ENCODE measurements around the gene PLCH1. TPM values are rescaled to one million over a fixed set of nuclear protein-coding genes. Genes with fewer than 3 reads are reported as not detected.

Gene PLCH1
- total RNA-seq, 1 experiment from 2014 or later = 3.8 TPM

DNA sequence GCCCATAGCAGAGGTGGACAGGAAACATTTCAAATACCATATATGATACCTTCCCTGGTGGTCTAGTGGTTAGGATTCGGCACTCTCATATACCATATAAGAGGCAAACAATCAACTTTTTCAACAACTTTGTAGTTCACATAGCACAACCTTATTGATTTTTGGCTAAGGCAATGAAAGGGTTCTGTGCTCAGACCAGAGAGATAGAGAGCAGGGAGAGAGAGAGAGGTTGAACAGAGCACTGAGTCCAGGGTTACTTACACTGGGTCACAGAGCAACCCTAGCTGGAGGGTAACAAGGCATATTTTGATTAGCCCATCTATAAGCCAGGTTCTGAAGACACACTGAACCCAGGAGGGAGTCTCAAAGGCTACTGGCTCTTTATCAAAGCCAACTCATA is 83.8 kb downstream of the PLCH1 start:
- CTCF ChIA-PET = no interaction called here
- BruUV-seq (replicated peaks) = no TSS peak
- Histone ChIP-seq H3K4me1 (ENCODE audit: control insufficient read depth in 1 of 2, insufficient read depth in 2 of 2, low read length in 2 of 2) (peaks cover 12 to 15% of the 10 kb centered on the region in 2 experiments), H3K9me3 (ENCODE audit: control insufficient read depth in 1 of 2, insufficient read depth in 1 of 2, low read depth in 1 of 2, low read length in 2 of 2) (no peaks in the 10 kb centered on the region), H3K27ac (ENCODE audit: low read depth, low read length) (no peak overlapping the region), H3K9me2 (ENCODE audit: insufficient read depth) (no peaks in the 10 kb centered on the region), H3K4me3 (replicated peaks in 1 of 2; ENCODE audit: low read depth in 1 of 2, low read length in 2 of 2) (no peak overlapping the region), H2AFZ (ENCODE audit: low read depth, low read length, poor library complexity, severe bottlenecking) (no peak overlapping the region), H4K20me1 (ENCODE audit: insufficient read depth) (no peaks in the 10 kb centered on the region), H3K36me3 (ENCODE audit: control insufficient read depth in 1 of 2, insufficient read depth in 2 of 2, low read length in 2 of 2) (no peaks in the 10 kb centered on the region), H3K27me3 (ENCODE audit: insufficient read depth, low read length) (no peaks in the 10 kb centered on the region), H3K79me2 (ENCODE audit: insufficient read depth, low read length) (no peaks in the 10 kb centered on the region), H3K4me2 (ENCODE audit: low read length) (no peak overlapping the region), H3K9ac (ENCODE audit: low read length) (no peak overlapping the region)
- ATAC-seq = no peak
- DNase-seq (ENCODE audit: low read depth, low spot score) = no peak
- RAD21 ChIA-PET (ENCODE audit: low non-redundant PET in 1 of 2, low total read pairs in 2 of 2, uncharacterized antibody in 2 of 2, unreplicated experiment in 2 of 2) = no interaction called here
- TF ChIP-seq JUND (IDR thresholded peaks at IDR 0.05) (no peak), FOSL1 (IDR thresholded peaks at IDR 0.05; ENCODE audit: low read depth) (no peak), RAD21 (IDR thresholded peaks at IDR 0.05; ENCODE audit: low read depth) (no peak), CEBPB (IDR thresholded peaks at IDR 0.05; ENCODE audit: low read depth) (no peak)
- intact Hi-C loops (cut with micrococcal nuclease) = no loop called here
- POLR2A ChIA-PET = no interaction called here

DNA sequence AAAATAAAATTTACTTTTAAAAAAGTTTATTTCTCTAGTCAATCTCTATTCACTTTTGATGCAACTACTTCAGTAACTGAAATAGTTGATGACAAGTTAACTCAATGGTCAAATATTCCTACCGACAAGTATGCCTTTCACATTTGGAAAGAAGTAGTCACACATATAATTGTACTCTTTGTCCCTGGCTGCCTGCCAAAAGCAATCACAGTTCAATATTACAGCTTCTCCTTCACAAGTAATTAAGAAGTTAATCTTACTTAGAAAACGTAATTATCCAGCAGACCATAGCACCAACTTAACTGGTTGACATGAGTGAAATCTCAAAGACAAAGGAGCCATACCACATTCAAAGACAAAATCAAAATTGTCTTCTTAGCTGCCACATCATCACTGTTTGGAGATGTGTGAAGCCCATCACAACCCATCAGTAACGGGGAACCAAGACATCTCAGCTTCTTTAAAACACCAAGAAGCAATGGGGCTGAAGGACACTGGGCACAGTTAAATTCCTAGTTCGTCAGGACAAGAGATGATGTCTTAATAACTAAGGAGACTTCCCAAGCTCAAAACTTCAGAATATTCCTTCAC is 86.1 kb downstream of the PLCH1 start:
- no peaks in the 10 kb centered on the region for H3K79me2 ChIP-seq (ENCODE audit: insufficient read depth, low read length)
- no peaks in the 10 kb centered on the region for H3K9me2 ChIP-seq (ENCODE audit: insufficient read depth)
- H2AFZ ChIP-seq (ENCODE audit: low read depth, low read length, poor library complexity, severe bottlenecking) = no peak overlapping the region
- no peak overlapping the region for H3K4me3 ChIP-seq (replicated peaks in 1 of 2; ENCODE audit: low read depth in 1 of 2, low read length in 2 of 2)
- H3K36me3 ChIP-seq (ENCODE audit: control insufficient read depth in 1 of 2, insufficient read depth in 2 of 2, low read length in 2 of 2) = no peaks in the 10 kb centered on the region
- no peak overlapping the region for H3K9ac ChIP-seq (ENCODE audit: low read length)
- H3K4me1 ChIP-seq (ENCODE audit: control insufficient read depth in 1 of 2, insufficient read depth in 2 of 2, low read length in 2 of 2) = no peaks in the 10 kb centered on the region
- ATAC-seq = no peak
- no peaks in the 10 kb centered on the region for H3K27me3 ChIP-seq (ENCODE audit: insufficient read depth, low read length)
- intact Hi-C loops (cut with micrococcal nuclease) = no loop called here
- BruUV-seq (replicated peaks) = no TSS peak
- DNase-seq (ENCODE audit: low read depth, low spot score) = no peak
- no peak overlapping the region for H3K27ac ChIP-seq (ENCODE audit: low read depth, low read length)
- POLR2A ChIA-PET = no interaction called here
- RAD21 ChIA-PET (ENCODE audit: low non-redundant PET in 1 of 2, low total read pairs in 2 of 2, uncharacterized antibody in 2 of 2, unreplicated experiment in 2 of 2) = no interaction called here
- H4K20me1 ChIP-seq (ENCODE audit: insufficient read depth) = no peaks in the 10 kb centered on the region
- CTCF ChIA-PET = no interaction called here
- H3K4me2 ChIP-seq (ENCODE audit: low read length) = no peak overlapping the region
- no peaks in the 10 kb centered on the region for H3K9me3 ChIP-seq (ENCODE audit: control insufficient read depth in 1 of 2, insufficient read depth in 1 of 2, low read depth in 1 of 2, low read length in 2 of 2)
- TF ChIP-seq SP1 (IDR thresholded peaks at IDR 0.05; ENCODE audit: low read depth) = no peak
- TF ChIP-seq JUND (IDR thresholded peaks at IDR 0.05) = no peak
- no peak for TF ChIP-seq CBX3 (IDR thresholded peaks at IDR 0.05; ENCODE audit: low read depth)
- no peak for TF ChIP-seq RAD21 (IDR thresholded peaks at IDR 0.05; ENCODE audit: low read depth)
- TF ChIP-seq ZFX (IDR thresholded peaks at IDR 0.05) = no peak
- TF ChIP-seq, protein P1, sequence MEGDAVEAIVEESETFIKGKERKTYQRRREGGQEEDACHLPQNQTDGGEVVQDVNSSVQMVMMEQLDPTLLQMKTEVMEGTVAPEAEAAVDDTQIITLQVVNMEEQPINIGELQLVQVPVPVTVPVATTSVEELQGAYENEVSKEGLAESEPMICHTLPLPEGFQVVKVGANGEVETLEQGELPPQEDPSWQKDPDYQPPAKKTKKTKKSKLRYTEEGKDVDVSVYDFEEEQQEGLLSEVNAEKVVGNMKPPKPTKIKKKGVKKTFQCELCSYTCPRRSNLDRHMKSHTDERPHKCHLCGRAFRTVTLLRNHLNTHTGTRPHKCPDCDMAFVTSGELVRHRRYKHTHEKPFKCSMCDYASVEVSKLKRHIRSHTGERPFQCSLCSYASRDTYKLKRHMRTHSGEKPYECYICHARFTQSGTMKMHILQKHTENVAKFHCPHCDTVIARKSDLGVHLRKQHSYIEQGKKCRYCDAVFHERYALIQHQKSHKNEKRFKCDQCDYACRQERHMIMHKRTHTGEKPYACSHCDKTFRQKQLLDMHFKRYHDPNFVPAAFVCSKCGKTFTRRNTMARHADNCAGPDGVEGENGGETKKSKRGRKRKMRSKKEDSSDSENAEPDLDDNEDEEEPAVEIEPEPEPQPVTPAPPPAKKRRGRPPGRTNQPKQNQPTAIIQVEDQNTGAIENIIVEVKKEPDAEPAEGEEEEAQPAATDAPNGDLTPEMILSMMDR (IDR thresholded peaks at IDR 0.05 in 2 of 3, conservative IDR thresholded peaks at IDR 0.05 in 1 of 3; ENCODE audit: borderline replicate concordance in 1 of 3, insufficient read depth in 1 of 3, low read depth in 2 of 3, low read length in 2 of 3) = no peak
- TF ChIP-seq EZH2 (IDR thresholded peaks at IDR 0.05) = no peak
- no peak for TF ChIP-seq YY1 (IDR thresholded peaks at IDR 0.05; ENCODE audit: extremely low read depth, insufficient replicate concordance, low read depth, low read length)
- TF ChIP-seq, protein P2, sequence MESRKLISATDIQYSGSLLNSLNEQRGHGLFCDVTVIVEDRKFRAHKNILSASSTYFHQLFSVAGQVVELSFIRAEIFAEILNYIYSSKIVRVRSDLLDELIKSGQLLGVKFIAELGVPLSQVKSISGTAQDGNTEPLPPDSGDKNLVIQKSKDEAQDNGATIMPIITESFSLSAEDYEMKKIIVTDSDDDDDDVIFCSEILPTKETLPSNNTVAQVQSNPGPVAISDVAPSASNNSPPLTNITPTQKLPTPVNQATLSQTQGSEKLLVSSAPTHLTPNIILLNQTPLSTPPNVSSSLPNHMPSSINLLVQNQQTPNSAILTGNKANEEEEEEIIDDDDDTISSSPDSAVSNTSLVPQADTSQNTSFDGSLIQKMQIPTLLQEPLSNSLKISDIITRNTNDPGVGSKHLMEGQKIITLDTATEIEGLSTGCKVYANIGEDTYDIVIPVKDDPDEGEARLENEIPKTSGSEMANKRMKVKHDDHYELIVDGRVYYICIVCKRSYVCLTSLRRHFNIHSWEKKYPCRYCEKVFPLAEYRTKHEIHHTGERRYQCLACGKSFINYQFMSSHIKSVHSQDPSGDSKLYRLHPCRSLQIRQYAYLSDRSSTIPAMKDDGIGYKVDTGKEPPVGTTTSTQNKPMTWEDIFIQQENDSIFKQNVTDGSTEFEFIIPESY (IDR thresholded peaks at IDR 0.05; ENCODE audit: extremely low read depth, insufficient replicate concordance, low read length) = no peak
- no peak for TF ChIP-seq SIN3A (IDR thresholded peaks at IDR 0.05; ENCODE audit: low read depth)
- TF ChIP-seq, protein P3, sequence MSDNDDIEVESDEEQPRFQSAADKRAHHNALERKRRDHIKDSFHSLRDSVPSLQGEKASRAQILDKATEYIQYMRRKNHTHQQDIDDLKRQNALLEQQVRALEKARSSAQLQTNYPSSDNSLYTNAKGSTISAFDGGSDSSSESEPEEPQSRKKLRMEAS (IDR thresholded peaks at IDR 0.05) = no peak
- no peak for TF ChIP-seq POLR2A (IDR thresholded peaks at IDR 0.05; ENCODE audit: borderline replicate concordance, extremely low read depth, insufficient read depth, insufficient read length)
- no peak for TF ChIP-seq TCF7L2 (IDR thresholded peaks at IDR 0.05; ENCODE audit: borderline replicate concordance, extremely low read depth, insufficient read depth, insufficient read length)
- no peak for TF ChIP-seq ZNF274 (IDR thresholded peaks at IDR 0.05; ENCODE audit: low read depth, low read length)
- TF ChIP-seq POLR2AphosphoS5 (IDR thresholded peaks at IDR 0.05; ENCODE audit: low read depth, low read length) = no peak
- TF ChIP-seq EZH2phosphoT487 (IDR thresholded peaks at IDR 0.05; ENCODE audit: borderline replicate concordance) = no peak
- TF ChIP-seq CEBPB (IDR thresholded peaks at IDR 0.05; ENCODE audit: low read depth) = no peak
